HEK293 (cell line): ENCODE results near the gene CCDC27.

Source experiments
- CTCF ChIA-PET: fragments of 350-600 bp; formaldehyde crosslinking; extraction: SDS; loops from one replicate; lab custom pipeline; 2021; ENCODE audit warnings: antibody characterized with exemption; lab: Yijun Ruan, JAX
- POLR2A ChIA-PET: fragments of 300-600 bp; formaldehyde crosslinking; extraction: SDS; loops from one replicate; lab custom pipeline; 2020; ENCODE audit warnings: antibody characterized with exemption, inconsistent platforms; lab: Yijun Ruan, JAX
- H3K27ac ChIP-seq: fragments of 200-500 bp; sonication (Bioruptor generic); 2 replicates; pipeline ENCODE4 v1.5.1; 2014; ENCODE audit warnings: low read depth, low read length, control low read depth, inconsistent platforms; ENCODE audit errors: extremely low read depth
- H3K36me3 ChIP-seq, 2 experiments: fragments of 200-500 bp in 1 of 2; sonication (Bioruptor generic) in 1 of 2; 1 replicate in 1 of 2; 2 replicates in 1 of 2; pipeline ENCODE4 v1.5.1; 2014 to 2017; ENCODE audit warnings: inconsistent platforms in 2 of 2, low read length in 2 of 2; ENCODE audit not compliant: control insufficient read depth in 2 of 2, insufficient read depth in 1 of 2
- H3K4me1 ChIP-seq: fragments of 200-500 bp; sonication (Bioruptor generic); 2 replicates; pipeline ENCODE4 v1.5.1; 2014; ENCODE audit warnings: mild to moderate bottlenecking, low read length, inconsistent platforms; ENCODE audit not compliant: control insufficient read depth, insufficient read depth
- H3K4me3 ChIP-seq: 2 replicates; pipeline ENCODE4 v1.5.1; 2011; ENCODE audit warnings: low read depth, mild to moderate bottlenecking, control low read depth, low read length, moderate library complexity
- H3K9me3 ChIP-seq: fragments of 200-500 bp; sonication (Bioruptor generic); 2 replicates; pipeline ENCODE4 v1.5.1; 2014; ENCODE audit warnings: low read depth, low read length, inconsistent platforms; ENCODE audit not compliant: control insufficient read depth, insufficient read depth
- GLIS1 ChIP-seq: fragments of 450-650 bp; formaldehyde crosslinking; IDR thresholded peaks from 2 replicates; pipeline ENCODE4 v1.5.1; 2016; ENCODE audit warnings: missing biosample characterization, missing genetic modification characterization
- INSM2 ChIP-seq: fragments of 450-650 bp; formaldehyde crosslinking; IDR thresholded peaks from 2 replicates; pipeline ENCODE4 v1.5.1; 2016; ENCODE audit warnings: missing biosample characterization, missing genetic modification characterization
- KLF8 ChIP-seq: fragments of 450-650 bp; formaldehyde crosslinking; IDR thresholded peaks from 2 replicates; pipeline ENCODE4 v1.5.1; 2016; ENCODE audit warnings: missing biosample characterization, missing genetic modification characterization
- MEIS1 ChIP-seq: sonication (generic); formaldehyde crosslinking; IDR thresholded peaks from 2 replicates; pipeline ENCODE4 v1.8.1; 2022; ENCODE audit warnings: missing genetic modification reagents, mild to moderate bottlenecking, borderline replicate concordance
- PRDM2 ChIP-seq: fragments of 450-650 bp; formaldehyde crosslinking; IDR thresholded peaks from 2 replicates; pipeline ENCODE4 v1.5.1; 2016; ENCODE audit warnings: missing biosample characterization, missing genetic modification characterization, borderline replicate concordance
- SCRT2 ChIP-seq: fragments of 450-650 bp; formaldehyde crosslinking; IDR thresholded peaks from 2 replicates; pipeline ENCODE4 v1.5.1; 2016; ENCODE audit warnings: missing biosample characterization, missing genetic modification characterization
- ZNF140 ChIP-seq: fragments of 450-650 bp; formaldehyde crosslinking; IDR thresholded peaks from 2 replicates; pipeline ENCODE4 v1.5.1; 2016; ENCODE audit warnings: missing biosample characterization, missing genetic modification characterization
- ZNF146 ChIP-seq: fragments of 450-650 bp; formaldehyde crosslinking; IDR thresholded peaks from 2 replicates; pipeline ENCODE4 v1.5.1; 2016; ENCODE audit warnings: missing biosample characterization, missing genetic modification characterization
- ZNF155 ChIP-seq: fragments of 450-650 bp; formaldehyde crosslinking; IDR thresholded peaks from 2 replicates; pipeline ENCODE4 v1.5.1; 2016; ENCODE audit warnings: missing biosample characterization, missing genetic modification characterization
- ZNF19 ChIP-seq: fragments of 450-650 bp; formaldehyde crosslinking; IDR thresholded peaks from 2 replicates; pipeline ENCODE4; 2016; ENCODE audit warnings: missing biosample characterization, missing genetic modification characterization, low read depth
- ZNF202 ChIP-seq: fragments of 450-650 bp; formaldehyde crosslinking; IDR thresholded peaks from 2 replicates; pipeline ENCODE4 v1.5.1; 2016; ENCODE audit warnings: missing biosample characterization, missing genetic modification characterization, borderline replicate concordance
- ZNF394 ChIP-seq: fragments of 450-650 bp; formaldehyde crosslinking; IDR thresholded peaks from 2 replicates; pipeline ENCODE4 v1.5.1; 2016; ENCODE audit warnings: missing biosample characterization, missing genetic modification characterization, mild to moderate bottlenecking, moderate library complexity, borderline replicate concordance
- ZNF433 ChIP-seq: fragments of 450-650 bp; formaldehyde crosslinking; IDR thresholded peaks from 2 replicates; pipeline ENCODE4 v1.5.1; 2016; ENCODE audit warnings: missing biosample characterization, missing genetic modification characterization, low read depth
- ZNF580 ChIP-seq: fragments of 450-650 bp; formaldehyde crosslinking; IDR thresholded peaks from 2 replicates; pipeline ENCODE4 v1.5.1; 2016; ENCODE audit warnings: missing biosample characterization, missing genetic modification characterization
- ZNF621 ChIP-seq: fragments of 450-650 bp; formaldehyde crosslinking; IDR thresholded peaks from 2 replicates; pipeline ENCODE4 v1.5.1; 2017; ENCODE audit warnings: missing biosample characterization, missing genetic modification characterization
- ZNF658 ChIP-seq: fragments of 450-650 bp; formaldehyde crosslinking; IDR thresholded peaks from 2 replicates; pipeline ENCODE4; 2016; ENCODE audit warnings: missing biosample characterization, missing genetic modification characterization
- ZNF677 ChIP-seq: fragments of 450-650 bp; IDR thresholded peaks from 2 replicates; pipeline ENCODE4 v1.5.0; 2018; ENCODE audit warnings: missing biosample characterization, mild to moderate bottlenecking, missing genetic modification characterization, moderate library complexity
- ZNF701 ChIP-seq: fragments of 450-650 bp; formaldehyde crosslinking; IDR thresholded peaks from 2 replicates; pipeline ENCODE4 v1.5.1; 2016; ENCODE audit warnings: missing biosample characterization, missing genetic modification characterization
- ZNF777 ChIP-seq: fragments of 450-650 bp; formaldehyde crosslinking; IDR thresholded peaks from 2 replicates; pipeline ENCODE4 v1.5.1; 2017; ENCODE audit warnings: missing biosample characterization, missing genetic modification characterization, borderline replicate concordance
- ZNF830 ChIP-seq: fragments of 450-650 bp; IDR thresholded peaks from 2 replicates; pipeline ENCODE4 v1.5.0; 2018; ENCODE audit warnings: missing biosample characterization, missing genetic modification characterization, low read depth, mild to moderate bottlenecking, moderate library complexity
- TF ChIP-seq, protein P1 (sequence below): fragments of 450-650 bp; formaldehyde crosslinking; IDR thresholded peaks from 2 replicates; pipeline ENCODE4 v1.5.1; 2016; ENCODE audit warnings: missing biosample characterization, missing genetic modification characterization, low read depth
- TF ChIP-seq, protein P2 (sequence below): fragments of 450-650 bp; formaldehyde crosslinking; IDR thresholded peaks from 2 replicates; pipeline ENCODE4 v1.5.1; 2016; ENCODE audit warnings: missing biosample characterization, missing genetic modification characterization, borderline replicate concordance

Gene CCDC27

DNA sequence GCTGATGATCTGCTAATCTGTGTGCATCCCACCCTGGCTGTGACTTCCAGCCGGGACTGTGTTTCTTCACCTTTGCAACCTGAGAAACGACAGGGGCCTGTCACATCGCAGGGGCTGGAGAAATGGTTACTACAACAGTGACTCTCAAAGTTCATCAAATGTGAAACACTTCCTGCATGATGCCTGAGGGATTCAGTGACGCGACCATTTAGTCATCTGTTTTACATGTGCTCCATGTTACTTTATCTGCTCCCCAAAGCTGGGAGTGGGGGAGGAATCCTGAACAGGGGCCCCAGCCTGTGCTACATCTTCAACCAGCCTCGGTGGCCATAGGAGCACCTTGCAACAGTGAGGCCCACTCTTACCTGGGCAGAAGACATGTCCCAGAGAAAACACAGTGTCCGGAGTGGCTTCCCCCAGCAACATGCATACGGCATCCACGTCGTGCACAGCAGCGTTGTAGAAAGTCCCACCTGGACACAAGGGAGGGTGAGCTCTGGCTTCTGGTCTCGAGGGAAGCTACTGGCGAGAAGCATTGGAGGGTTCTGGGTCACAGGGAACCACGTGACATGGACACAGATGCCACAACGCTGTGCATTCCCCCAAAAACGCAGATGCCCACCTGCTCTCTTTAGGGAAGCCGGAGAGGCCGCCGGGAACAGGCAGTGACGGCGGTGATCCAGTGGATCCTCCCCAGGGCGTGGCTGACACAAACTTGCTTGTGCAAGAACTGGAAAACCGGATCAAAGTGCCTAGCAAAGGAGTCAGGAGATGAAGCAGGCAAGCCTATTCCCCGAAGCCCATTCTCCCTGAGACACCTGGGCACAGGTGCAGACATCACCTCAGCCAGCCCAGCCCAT lies 9.6 kb upstream of the CCDC27 start (continued):
- TF ChIP-seq INSM2 (tag by site-specific recombination), result no peak

- Histone ChIP-seq H3K4me1 (no peaks in the 10 kb centered on the region), H3K9me3 (no peaks in the 10 kb centered on the region), H3K27ac (no peak overlapping the region), H3K36me3 (peaks cover 12 to 74% of the 10 kb centered on the region in 2 experiments; a peak in 2 of 3 replicates), H3K4me3 (no peak overlapping the region)
- CTCF ChIA-PET, result interaction anchor here (0.7 kb wide), 1 partner anchor 84 kb away, joined by 3 read pairs; no protein-coding TSS in a partner anchor
- POLR2A ChIA-PET, result no interaction called here
- TF ChIP-seq ZNF394, result no peak
- TF ChIP-seq ZNF830, result no peak
- TF ChIP-seq ZNF658, result no peak
- TF ChIP-seq, protein P1, sequence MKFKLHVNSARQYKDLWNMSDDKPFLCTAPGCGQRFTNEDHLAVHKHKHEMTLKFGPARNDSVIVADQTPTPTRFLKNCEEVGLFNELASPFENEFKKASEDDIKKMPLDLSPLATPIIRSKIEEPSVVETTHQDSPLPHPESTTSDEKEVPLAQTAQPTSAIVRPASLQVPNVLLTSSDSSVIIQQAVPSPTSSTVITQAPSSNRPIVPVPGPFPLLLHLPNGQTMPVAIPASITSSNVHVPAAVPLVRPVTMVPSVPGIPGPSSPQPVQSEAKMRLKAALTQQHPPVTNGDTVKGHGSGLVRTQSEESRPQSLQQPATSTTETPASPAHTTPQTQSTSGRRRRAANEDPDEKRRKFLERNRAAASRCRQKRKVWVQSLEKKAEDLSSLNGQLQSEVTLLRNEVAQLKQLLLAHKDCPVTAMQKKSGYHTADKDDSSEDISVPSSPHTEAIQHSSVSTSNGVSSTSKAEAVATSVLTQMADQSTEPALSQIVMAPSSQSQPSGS (tag by site-specific recombination), result no peak
- no peak for TF ChIP-seq ZNF146 (tag by site-specific recombination)
- no peak for TF ChIP-seq ZNF701 (tag by site-specific recombination)
Measured at GRCh38 chr1:3743421-3743820, 8.8 kb upstream of the CCDC27 start.

DNA sequence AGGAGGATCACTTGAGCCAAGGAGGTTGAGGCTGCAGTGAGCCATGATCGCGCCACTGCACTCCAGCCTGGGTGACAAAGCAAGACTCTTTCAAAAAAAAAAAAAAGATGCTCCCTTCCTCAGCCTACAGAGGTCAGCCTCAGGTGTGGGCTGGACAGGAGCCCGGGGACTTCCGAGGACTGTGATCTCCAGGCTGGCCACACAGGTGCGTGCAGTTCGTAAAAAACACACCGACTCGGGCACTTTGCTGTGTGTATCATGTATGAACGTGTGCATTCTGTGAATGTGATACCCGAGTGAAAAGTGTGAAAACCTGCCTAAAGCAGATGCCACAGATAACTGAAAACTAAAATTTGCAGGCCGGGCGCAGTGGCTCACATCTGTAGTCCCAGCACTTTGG lies 8.4 kb upstream of the CCDC27 start:
- no peaks in the 10 kb centered on the region for H3K9me3 ChIP-seq
- TF ChIP-seq ZNF621 (tag by site-specific recombination), result no peak
- no peak for TF ChIP-seq GLIS1 (tag by site-specific recombination)
- no peak for TF ChIP-seq SCRT2 (tag by site-specific recombination)
- no peak for TF ChIP-seq ZNF202 (tag by site-specific recombination)
- no peak for TF ChIP-seq ZNF155 (tag by site-specific recombination)
- TF ChIP-seq, protein P2, sequence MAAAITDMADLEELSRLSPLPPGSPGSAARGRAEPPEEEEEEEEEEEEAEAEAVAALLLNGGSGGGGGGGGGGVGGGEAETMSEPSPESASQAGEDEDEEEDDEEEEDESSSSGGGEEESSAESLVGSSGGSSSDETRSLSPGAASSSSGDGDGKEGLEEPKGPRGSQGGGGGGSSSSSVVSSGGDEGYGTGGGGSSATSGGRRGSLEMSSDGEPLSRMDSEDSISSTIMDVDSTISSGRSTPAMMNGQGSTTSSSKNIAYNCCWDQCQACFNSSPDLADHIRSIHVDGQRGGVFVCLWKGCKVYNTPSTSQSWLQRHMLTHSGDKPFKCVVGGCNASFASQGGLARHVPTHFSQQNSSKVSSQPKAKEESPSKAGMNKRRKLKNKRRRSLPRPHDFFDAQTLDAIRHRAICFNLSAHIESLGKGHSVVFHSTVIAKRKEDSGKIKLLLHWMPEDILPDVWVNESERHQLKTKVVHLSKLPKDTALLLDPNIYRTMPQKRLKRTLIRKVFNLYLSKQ (tag by site-specific recombination), result no peak
- no peak for TF ChIP-seq ZNF580 (tag by site-specific recombination)
- TF ChIP-seq MEIS1 (CRISPR knock-in tag), result no peak
- TF ChIP-seq PRDM2 (tag by site-specific recombination), result no peak
- no peak for TF ChIP-seq ZNF19 (tag by site-specific recombination)
- no peak for TF ChIP-seq KLF8 (tag by site-specific recombination)
- no peak for TF ChIP-seq ZNF433 (tag by site-specific recombination)
- TF ChIP-seq ZNF140 (tag by site-specific recombination), result no peak
- TF ChIP-seq ZNF677 (tag by site-specific recombination), result no peak
- TF ChIP-seq ZNF777 (tag by site-specific recombination), result no peak

More for the DNA sequence above, 8.4 kb upstream of the CCDC27 start:
- Histone ChIP-seq H3K4me1 (no peaks in the 10 kb centered on the region), H3K36me3 (peaks cover 12 to 70% of the 10 kb centered on the region in 2 experiments; a peak in 2 of 3 replicates), H3K27ac (no peak overlapping the region), H3K4me3 (no peak overlapping the region)
- POLR2A ChIA-PET, result no interaction called here
- CTCF ChIA-PET, result no interaction called here
